Measurements from ENCODE around the gene NOG.

NOG gene

DNA sequence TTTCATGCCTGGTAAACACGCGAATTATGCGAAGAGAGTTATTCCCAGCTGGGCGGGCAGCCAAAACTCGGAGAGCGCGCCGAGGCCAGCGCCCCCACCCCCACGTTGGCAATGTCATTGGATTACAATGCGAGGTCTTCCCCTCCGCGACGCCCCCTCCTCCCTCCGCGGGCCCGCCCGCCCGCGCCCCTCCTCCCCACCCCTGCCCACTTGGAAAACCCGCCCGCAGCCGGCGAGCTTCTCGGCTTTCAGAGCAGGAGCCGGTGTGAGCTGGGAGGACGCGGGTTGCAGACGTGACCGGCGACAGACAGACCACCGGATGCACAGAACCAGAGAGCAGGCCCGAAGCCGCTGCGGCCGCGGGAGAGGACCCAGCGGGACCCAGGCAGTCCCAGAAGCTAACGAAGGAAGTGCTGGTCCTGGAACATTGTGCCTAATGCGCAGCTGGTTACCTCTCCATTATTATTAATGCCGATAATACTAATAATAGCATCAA lies 4.0 kb downstream of the NOG start:
- DNase-seq, result no peak

GRCh38 chr17:56598466-56598865 lies 5.0 kb downstream of the NOG start:
- DNase-seq, result no peak

- no peak for DNase-seq
Measured at GRCh38 chr17:56599088-56599487, 5.6 kb downstream of the NOG start.

DNA sequence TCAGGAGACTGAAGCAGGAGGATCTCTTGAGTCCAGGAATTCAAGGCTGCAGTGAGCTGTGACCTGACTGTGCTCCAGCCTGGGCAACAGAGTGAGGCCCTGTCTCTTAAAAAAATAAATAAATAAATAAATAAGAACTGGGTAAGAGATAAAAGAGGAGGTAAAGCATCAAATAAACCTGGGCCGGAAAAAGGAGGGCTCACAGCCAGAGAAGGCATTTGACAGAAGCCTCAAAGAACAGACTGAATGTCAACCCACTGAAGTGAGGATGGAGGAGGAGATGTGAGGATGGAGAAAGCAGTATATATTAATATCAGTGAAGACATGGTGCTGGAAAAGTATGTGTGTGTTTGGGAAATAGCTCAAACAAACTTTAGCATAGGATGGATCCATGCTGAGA lies 6.1 kb downstream of the NOG start:
- no peak for DNase-seq

DNA sequence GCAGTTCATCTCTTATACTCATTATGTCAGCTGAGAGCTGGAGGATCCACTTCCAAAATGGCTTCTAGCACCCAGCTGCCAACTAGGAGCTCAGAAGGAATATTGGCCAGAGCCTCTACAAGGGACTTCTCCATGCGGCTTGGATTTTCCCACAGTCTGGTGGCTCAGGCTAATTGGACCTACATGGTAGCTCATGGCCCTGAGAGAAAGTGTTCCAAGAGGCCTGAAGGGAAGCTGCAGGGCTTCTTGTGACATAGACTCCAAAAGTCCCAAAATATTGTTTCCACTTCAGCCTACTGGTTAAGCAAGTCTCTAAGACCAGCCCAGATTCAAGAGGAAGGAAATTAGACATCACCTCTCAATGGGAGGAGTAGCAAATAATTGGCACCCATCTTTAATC lies 6.8 kb downstream of the NOG start:
- DNase-seq, result no peak

- no peak for DNase-seq
Measured at GRCh38 chr17:56601591-56601990, 8.1 kb downstream of the NOG start.

DNA sequence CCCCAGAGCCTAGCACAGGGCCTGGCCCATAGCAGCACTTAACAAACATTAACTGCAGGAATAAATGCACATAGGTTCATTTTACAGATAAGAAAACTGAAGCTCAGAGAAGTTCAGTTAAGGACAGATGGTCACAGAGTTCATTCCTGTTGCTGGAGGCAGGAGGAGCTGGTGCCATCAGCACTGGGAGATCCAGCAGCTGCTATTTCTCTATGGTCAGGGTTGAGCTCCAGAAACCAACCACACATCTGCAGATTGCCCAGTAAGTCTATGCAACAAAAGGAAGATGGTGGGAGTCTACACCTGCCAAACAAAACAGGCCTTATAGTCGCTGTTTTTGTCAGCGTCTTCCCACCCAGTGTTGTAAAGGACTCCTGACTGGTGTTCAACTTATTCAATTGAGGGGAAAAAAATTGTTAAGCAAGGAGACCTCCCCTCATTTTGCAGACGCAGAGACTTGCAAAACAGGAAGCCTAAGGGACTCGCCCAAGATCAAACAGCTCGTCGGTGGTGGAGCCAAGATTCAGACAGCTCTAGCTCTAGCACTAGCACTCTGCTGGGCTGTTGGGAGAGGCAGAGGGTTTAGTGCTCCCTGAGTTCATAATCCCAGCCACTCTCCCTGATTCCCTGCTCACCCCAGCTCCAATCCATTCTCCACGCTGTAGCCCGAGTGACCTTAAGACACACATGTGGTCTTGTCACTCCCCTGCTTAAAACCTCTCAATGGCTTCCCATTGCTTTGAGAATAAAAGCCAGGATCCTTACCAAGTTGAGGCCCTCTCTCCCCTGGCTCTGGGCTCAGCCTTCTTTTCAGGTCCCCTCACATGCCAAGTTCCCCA lies 9.0 kb downstream of the NOG start:
- no peak for DNase-seq

GRCh38 chr17:56603486-56604238 lies 10.2 kb downstream of the NOG start:
- peak; percentile 10 for DNase-seq

DNA sequence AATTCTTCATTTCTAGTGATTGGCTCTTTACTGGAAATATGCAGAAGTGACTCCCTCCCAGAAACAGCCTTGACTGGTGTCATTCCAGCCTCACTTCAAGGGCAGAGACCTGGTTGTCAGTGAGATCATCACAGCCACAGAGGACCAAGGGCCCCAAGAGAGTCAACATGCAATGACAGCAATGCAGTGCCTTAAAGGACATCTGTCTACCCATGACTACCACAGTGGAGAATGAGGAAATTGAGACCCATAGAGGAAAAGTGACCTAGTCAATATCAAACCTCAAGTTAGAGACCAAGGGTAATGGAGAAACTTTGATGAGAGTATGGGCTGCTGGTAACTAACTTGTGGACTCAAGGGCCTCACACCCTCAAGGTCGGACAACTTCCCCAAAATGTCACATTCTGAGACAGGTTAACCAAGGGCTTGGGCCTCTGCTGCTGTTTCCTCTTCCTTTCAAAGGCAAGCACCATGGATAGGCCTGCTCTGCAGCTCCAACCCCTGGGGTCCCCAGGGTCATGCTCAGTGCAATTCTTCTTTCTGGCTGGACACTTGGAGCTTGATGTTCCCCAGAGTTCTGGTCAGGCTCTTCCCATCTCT lies 11.3 kb downstream of the NOG start:
- peak; percentile 51 for DNase-seq

DNA sequence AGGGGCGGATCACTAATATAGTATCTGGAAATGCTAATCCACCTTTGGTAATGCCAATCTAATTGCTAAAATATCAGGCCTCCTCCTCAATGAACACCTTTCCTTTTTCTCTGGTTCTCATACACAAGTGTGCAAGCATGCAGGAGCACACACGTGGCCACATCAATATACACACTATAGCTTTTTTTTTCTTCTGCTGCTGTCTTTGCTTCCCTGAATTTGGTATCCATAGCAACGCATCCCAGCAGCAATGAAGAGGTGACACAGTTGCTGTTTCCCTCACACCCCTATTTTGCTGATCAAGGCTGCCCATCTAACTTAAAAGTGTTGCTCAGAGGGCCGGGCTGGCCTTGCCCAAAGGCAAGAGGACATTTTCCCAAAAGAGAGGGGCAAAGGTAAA lies 15.4 kb downstream of the NOG start:
- no peak for DNase-seq

- DNase-seq, result peak; percentile 22
Measured at GRCh38 chr17:56610321-56610720, 16.8 kb downstream of the NOG start.

DNA sequence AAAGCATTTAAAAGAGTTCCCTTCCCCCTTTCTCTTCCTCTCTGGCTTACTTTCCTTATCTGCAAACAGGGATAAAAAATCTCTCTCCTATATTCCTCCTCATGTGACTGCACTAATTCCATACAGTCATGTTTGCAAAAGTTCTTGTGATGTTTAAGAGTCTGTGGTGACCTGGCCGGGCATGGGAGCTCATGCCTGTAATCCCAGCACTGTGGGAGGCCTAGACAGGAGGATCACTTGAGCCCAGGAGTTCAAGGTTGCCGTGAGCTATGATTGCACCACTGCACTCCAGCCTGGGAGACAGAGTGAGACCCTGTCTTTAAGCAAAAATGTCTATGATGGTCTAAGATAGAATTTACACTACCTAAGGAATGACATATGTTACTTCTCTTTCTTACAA lies 19.6 kb downstream of the NOG start:
- DNase-seq, result no peak

DNA sequence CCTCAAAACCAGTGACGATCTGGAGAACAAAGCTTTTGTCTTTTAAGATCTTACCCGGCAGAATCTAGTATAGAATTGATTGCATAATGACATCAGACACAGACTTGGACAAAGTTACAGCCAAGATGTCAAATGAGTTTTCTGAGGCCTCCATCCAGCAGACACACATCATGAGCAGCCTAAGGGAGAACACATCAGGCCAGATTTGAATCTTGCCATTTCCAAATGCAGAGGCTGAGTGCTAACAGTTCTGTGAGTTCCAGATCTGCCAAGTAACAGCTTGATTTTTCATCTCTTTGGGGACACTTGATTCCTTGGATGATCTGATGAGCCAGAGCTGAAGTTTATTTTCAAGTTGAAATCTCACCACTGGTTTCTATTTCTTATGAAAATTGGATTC lies 21.0 kb downstream of the NOG start:
- no peak for DNase-seq

- no peak for DNase-seq
Measured at GRCh38 chr17:56616239-56616638, 22.7 kb downstream of the NOG start.

DNA sequence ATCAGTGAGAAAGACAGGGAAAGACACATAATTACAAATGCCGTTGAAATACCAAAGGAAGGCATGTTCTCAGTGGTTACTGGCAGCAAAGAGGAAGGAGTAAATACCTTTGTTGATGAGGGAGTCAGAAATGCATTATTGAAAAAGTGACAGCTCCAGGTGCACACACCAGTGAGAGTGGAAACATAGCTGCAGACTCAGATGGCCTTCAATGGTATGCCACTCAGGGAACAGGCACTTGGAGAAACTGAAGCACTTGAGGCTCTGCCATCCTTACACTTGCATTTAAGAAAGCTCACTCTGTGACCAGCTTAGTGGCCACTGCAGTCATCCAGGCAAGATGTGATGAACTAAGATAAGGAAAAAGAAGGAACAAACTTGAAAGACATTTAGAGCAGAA lies 29.9 kb downstream of the NOG start:
- DNase-seq, result no peak

DNA sequence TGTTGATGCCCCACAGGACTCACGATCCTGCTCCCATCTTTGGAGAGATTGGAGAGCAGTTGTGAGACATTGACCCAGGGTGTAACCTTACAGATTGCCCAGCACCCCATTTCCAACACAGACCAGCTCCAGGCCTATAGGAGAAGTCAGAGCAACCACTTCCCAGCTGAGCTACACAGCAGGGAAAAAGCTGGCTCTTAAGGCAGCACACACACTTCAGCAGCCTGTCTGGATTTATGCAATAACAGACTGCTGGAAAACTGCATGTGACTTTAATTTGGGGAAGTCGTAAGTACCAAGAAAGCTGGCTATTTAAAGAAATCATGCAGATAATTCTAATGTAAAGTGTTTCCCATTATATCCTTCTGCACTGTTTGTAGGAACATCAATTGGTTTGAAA lies 30.8 kb downstream of the NOG start:
- DNase-seq, result peak; percentile 71

DNA sequence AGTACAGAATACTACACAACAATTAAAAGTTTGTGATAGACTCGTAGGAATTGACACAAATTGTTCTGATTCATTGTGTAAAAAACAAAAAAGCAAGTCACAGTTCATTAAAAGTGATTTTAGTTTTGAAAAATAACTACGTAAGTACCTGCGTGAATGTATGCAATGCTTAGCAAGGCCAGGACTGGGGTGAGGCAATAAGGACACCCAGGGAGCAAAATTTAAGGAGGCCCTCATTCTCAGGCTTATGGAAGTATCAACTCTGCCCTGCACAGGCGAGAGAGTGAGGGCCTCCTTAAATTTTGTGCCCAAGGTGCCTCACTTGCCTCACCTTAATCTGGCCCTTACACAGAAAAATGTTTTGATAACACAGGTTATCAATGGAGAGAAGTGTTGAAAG lies 31.4 kb downstream of the NOG start:
- DNase-seq, result no peak

GRCh38 chr17:56629531-56630075 lies 36.1 kb downstream of the NOG start:
- peak; percentile 29 for DNase-seq

DNA sequence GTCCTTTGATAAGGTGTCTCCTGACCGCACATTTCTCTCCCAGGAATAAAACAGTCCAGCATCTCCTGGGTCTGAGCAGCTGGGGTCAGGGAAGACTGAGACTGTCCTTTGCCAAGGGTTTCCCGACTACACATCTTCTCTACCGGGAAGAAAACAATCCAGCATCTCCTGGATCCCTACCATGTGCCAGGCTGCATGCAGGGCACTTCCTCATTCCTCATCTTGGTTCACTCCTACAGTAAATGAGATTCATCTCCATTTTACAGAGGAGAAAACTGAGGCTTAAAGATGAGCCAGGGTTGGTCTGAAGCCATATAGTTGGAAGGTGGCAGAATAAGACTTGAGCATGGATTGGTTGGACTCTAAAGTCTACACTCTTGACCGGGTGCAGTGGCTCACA lies 36.7 kb downstream of the NOG start:
- no peak for DNase-seq

DNA sequence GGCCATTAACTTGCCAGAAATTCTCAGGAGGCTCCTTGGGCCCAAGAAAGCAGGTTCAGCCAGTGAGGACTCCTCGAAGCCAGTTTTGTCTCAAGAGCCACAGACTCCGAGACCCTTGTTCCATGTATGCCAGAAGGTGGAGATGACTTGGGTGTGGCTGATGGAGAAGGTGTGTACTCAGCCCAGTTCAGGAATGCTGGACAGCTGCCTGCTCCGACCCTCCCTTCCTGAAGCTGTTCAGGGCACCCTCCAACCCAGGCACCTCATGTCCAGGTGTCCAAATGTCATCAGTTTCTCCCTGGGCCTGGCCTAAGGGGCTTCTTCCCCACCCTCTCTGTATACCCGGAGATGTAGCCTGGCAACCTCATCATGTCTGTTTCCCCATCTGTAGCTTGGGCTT lies 40.2 kb downstream of the NOG start:
- no peak for DNase-seq

DNA sequence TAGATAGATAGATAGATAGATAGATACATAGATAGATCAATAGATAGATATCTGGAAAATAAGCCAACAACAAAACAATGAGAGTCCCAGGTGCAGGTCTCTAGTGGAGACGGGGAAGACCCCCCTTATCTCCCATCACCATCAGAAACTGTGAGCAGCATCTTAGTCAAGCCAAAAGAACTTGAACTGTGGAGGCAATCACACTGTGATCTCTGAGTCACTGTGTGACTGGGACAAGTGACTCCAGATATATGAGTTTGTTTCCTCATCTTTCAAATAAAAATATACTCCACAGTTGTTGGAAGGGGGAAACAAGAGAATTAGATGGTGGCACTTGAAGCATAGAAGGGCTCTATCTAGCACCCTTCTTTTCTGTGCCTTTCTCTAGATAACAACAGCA lies 42.1 kb downstream of the NOG start:
- DNase-seq, result no peak

- DNase-seq, result no peak
Measured at GRCh38 chr17:56636265-56636664, 42.8 kb downstream of the NOG start.

DNA sequence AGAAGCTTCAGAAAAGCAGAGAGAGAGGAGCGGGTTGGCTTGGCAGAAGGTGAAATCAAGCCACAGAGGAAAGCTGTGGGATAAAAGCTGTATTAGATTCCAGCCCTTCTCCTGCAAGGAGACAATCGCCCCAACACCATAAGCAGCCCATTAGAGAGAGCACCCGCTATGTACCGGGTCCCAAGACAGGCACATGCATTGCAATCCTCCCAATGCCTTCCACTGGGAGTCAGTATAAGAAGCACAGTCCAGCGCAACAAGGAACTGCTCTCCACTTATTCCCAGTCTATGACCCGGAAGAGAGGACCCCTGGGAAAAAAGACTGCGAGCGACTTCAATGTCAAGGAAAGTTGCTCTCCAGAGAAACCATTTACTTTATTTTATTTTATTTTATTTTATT lies 43.8 kb downstream of the NOG start:
- DNase-seq, result no peak

DNA sequence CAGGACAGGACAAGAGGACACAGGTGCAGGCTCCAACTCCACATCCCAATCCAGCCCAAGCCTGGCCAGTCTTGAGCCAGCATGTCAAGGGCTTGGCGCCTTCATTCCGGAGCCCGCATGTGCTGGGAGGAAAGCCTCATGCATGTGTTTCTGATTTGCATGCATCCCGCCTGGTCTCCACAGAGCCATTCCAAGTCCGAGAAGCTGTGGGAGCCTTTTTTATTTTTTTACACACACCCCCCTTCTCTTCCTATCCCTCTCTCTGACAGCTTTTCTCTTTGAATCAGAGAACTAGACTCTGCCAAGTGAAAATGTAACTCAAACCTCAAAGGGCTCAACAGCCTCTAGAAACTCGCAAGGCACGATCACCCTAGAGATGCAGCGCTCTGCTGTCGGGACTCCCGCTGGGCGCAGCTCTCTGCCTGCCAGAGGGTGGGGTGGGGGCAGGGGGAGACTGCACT lies 45.1 kb downstream of the NOG start:
- DNase-seq, result no peak

All from MV-4-11 (cell line).